Cortex of kidney (tissue), 1 donor: ENCODE data around the gene PIK3R6.

Source experiments
- DNase-seq: peaks from one replicate; lab custom pipeline; 2025; lab: John Stamatoyannopoulos, UW

PIK3R6 gene

GRCh38 chr17:8867361-8867981, at the start of gene PIK3R6:
Gene PIK3R6 (minus strand): TSS chr17:8867674. CDS start chr17:8849794, 17,880 bp downstream.
- no peak for DNase-seq

- no peak for DNase-seq
These were observed 49.0 kb upstream of the PIK3R6 start for GRCh38 chr17:8916466-8916865.

- no peak for DNase-seq
These were observed 47.1 kb upstream of the PIK3R6 start for GRCh38 chr17:8914554-8914953.

GRCh38 chr17:8913879-8914278, 46.4 kb upstream of the PIK3R6 start:
- no peak for DNase-seq

GRCh38 chr17:8913091-8913490, 45.6 kb upstream of the PIK3R6 start:
- no peak for DNase-seq

GRCh38 chr17:8912084-8912981, 44.9 kb upstream of the PIK3R6 start:
- no peak for DNase-seq

- no peak for DNase-seq
These were observed 43.6 kb upstream of the PIK3R6 start for GRCh38 chr17:8910969-8911604.

GRCh38 chr17:8909586-8910270, 42.3 kb upstream of the PIK3R6 start:
- DNase-seq = no peak

GRCh38 chr17:8905331-8905730, 37.9 kb upstream of the PIK3R6 start:
- no peak for DNase-seq

GRCh38 chr17:8904686-8905085, 37.2 kb upstream of the PIK3R6 start:
- no peak for DNase-seq

GRCh38 chr17:8904201-8904600, 36.7 kb upstream of the PIK3R6 start:
- DNase-seq = no peak

- DNase-seq = no peak
These were observed 33.4 kb upstream of the PIK3R6 start for GRCh38 chr17:8900626-8901585.

- DNase-seq = no peak
These were observed 32.7 kb upstream of the PIK3R6 start for GRCh38 chr17:8900207-8900606.

- DNase-seq = no peak
These were observed 31.2 kb upstream of the PIK3R6 start for GRCh38 chr17:8898636-8899035.

GRCh38 chr17:8898126-8898525, 30.7 kb upstream of the PIK3R6 start:
- no peak for DNase-seq

- DNase-seq = no peak
These were observed 29.5 kb upstream of the PIK3R6 start for GRCh38 chr17:8896641-8897635.

- DNase-seq = no peak
These were observed 28.6 kb upstream of the PIK3R6 start for GRCh38 chr17:8896087-8896486.

GRCh38 chr17:8894673-8895578, 27.5 kb upstream of the PIK3R6 start:
- no peak for DNase-seq

GRCh38 chr17:8894202-8894671, 26.8 kb upstream of the PIK3R6 start:
- DNase-seq = no peak
